ENCODE measurements around the gene PHOSPHO2.

Gene PHOSPHO2

GRCh38 chr2:169716938-169717690 lies 22.8 kb downstream of the PHOSPHO2 start:
- DNase-seq (ENCODE audit: low spot score), result no peak

- no peak for DNase-seq (ENCODE audit: low spot score)
These were observed 23.4 kb downstream of the PHOSPHO2 start for GRCh38 chr2:169717691-169718063.

GRCh38 chr2:169718930-169719504 lies 24.7 kb downstream of the PHOSPHO2 start:
- no peak for DNase-seq (ENCODE audit: low spot score)

GRCh38 chr2:169721016-169721415 lies 26.7 kb downstream of the PHOSPHO2 start:
- no peak for DNase-seq (ENCODE audit: low spot score)

GRCh38 chr2:169727065-169727464 lies 32.8 kb downstream of the PHOSPHO2 start:
- no peak for DNase-seq (ENCODE audit: low spot score)

GRCh38 chr2:169729274-169729605 lies 35.0 kb downstream of the PHOSPHO2 start:
- DNase-seq (ENCODE audit: low spot score), result no peak

GRCh38 chr2:169732075-169732474 lies 37.8 kb downstream of the PHOSPHO2 start:
- DNase-seq (ENCODE audit: low spot score), result no peak

- DNase-seq (ENCODE audit: low spot score), result no peak
These were observed 38.5 kb downstream of the PHOSPHO2 start for GRCh38 chr2:169732583-169733358.

GRCh38 chr2:169734169-169734847 lies 40.0 kb downstream of the PHOSPHO2 start:
- DNase-seq (ENCODE audit: low spot score), result no peak

- DNase-seq (ENCODE audit: low spot score), result no peak
These were observed 41.4 kb downstream of the PHOSPHO2 start for GRCh38 chr2:169735623-169736022.

GRCh38 chr2:169736902-169737301 lies 42.6 kb downstream of the PHOSPHO2 start:
- no peak for DNase-seq (ENCODE audit: low spot score)

GRCh38 chr2:169738566-169739229 lies 44.4 kb downstream of the PHOSPHO2 start:
- no peak for DNase-seq (ENCODE audit: low spot score)

GRCh38 chr2:169739351-169739750 lies 45.1 kb downstream of the PHOSPHO2 start:
- no peak for DNase-seq (ENCODE audit: low spot score)

GRCh38 chr2:169743549-169743948 lies 49.3 kb downstream of the PHOSPHO2 start:
- DNase-seq (ENCODE audit: low spot score), result no peak

GRCh38 chr2:169746240-169746639 lies 52.0 kb downstream of the PHOSPHO2 start:
- no peak for DNase-seq (ENCODE audit: low spot score)

- no peak for DNase-seq (ENCODE audit: low spot score)
These were observed 54.0 kb downstream of the PHOSPHO2 start for GRCh38 chr2:169748319-169748718.

All from CD4-positive, alpha-beta T cell treated with Interleukin-6 at 100 ng/mL for 8 hours (primary cell).